Fibroblast of pulmonary artery (primary cell): Measurements from ENCODE around the gene CACNB2.

Source experiments
- DNase-seq: peaks from one replicate; pipeline ENCODE4 v3.0.0-alpha.2; 2010; ENCODE audit warnings: low read depth
- H3K4me3 ChIP-seq: replicated peaks from 2 replicates; pipeline ENCODE4 v1.5.1; 2011; ENCODE audit warnings: low read depth, mild to moderate bottlenecking, control low read depth, low read length, moderate library complexity
- TF ChIP-seq, protein P1 (sequence below): IDR thresholded peaks from 2 replicates; pipeline ENCODE4 v1.5.1; 2011; ENCODE audit warnings: mild to moderate bottlenecking, control low read depth, low read length, inconsistent platforms; ENCODE audit errors: missing control alignments

CACNB2 gene

DNA sequence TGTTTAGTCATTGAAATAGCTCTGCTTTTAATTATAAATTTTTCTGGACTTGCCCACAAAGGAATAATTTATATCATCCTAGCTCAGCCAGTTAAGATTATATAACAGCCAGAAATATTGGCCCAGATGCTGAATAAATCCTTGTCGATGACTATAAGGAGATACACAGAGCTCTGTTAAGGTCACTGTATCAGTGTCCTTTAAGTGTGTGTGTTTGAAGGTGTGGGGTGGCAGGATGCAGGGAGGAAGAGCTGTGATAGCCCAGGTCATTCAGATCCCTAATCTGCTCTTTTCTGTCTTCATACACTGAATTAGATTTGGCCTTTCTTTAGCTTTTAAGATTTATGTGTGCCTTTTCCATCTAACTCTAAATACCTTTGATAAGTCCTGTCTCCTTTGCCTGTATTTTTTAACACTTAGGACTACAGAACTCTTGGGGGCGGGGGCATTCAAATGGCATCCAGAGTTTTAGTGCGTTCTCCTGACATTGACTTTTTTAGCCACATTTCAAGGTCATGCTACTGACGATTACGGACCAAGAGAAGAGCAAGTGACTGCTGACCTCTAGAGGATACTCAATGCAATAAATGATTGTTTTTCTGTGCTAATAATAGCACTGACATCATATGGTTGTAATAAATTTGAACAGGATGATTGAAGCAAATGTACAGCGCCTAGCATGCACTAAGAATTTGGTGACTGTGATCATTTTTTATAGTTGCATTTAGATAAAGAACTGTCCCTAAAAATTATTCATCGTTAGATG, 172.3 kb downstream of the CACNB2 start:
- TF ChIP-seq, protein P1, sequence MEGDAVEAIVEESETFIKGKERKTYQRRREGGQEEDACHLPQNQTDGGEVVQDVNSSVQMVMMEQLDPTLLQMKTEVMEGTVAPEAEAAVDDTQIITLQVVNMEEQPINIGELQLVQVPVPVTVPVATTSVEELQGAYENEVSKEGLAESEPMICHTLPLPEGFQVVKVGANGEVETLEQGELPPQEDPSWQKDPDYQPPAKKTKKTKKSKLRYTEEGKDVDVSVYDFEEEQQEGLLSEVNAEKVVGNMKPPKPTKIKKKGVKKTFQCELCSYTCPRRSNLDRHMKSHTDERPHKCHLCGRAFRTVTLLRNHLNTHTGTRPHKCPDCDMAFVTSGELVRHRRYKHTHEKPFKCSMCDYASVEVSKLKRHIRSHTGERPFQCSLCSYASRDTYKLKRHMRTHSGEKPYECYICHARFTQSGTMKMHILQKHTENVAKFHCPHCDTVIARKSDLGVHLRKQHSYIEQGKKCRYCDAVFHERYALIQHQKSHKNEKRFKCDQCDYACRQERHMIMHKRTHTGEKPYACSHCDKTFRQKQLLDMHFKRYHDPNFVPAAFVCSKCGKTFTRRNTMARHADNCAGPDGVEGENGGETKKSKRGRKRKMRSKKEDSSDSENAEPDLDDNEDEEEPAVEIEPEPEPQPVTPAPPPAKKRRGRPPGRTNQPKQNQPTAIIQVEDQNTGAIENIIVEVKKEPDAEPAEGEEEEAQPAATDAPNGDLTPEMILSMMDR, result peak; percentile 47
- H3K4me3 ChIP-seq, result no peak overlapping the region
- DNase-seq, result peak; percentile 55

DNA sequence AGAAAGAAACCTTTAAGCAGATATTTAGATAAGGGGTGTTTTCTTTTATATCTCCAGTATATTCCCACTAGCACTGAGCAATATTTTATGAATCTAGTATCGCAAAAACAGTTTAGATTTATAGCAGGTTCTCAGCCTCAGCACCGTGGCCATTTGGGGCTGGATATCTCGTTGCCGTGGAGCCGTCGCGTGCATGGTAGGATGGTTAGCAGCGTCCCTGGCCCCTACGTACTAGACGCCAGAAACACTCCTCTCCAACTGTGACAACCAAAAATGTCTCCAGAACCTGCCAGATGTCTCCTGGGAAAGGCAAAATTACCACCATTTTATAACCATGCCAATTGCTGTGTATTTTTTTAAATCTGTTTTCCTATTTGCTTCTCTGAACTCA, 172.9 kb downstream of the CACNB2 start:
- no peak for DNase-seq
- H3K4me3 ChIP-seq, result no peak overlapping the region
- TF ChIP-seq, protein P1, result no peak

- TF ChIP-seq, protein P1, result no peak
- no peak for DNase-seq
- no peak overlapping the region for H3K4me3 ChIP-seq
Observed at GRCh38 chr10:18313626-18314025, 173.4 kb downstream of the CACNB2 start.

- TF ChIP-seq, protein P1, result no peak
- no peak for DNase-seq
- no peak overlapping the region for H3K4me3 ChIP-seq
Observed at GRCh38 chr10:18319628-18320027, 179.4 kb downstream of the CACNB2 start.

DNA sequence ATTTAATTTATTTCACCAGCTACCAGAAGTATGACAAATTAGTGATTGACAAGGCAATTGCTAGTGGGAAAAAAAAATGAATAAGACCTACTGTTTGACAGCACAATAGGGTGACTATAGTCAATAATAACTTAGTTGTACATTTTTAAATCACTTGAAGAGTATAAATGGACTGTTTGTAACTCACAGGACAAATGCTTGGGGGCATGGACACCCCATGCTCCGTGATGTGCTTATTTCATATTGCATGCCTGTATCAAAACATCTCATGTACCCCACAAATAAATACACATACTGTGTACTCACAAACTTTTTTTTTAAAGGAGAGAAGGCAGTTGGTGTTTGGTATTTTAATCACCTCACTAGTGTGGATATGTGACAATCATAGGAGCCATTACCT, 181.1 kb downstream of the CACNB2 start:
- no peak overlapping the region for H3K4me3 ChIP-seq
- TF ChIP-seq, protein P1, result no peak
- DNase-seq, result no peak

DNA sequence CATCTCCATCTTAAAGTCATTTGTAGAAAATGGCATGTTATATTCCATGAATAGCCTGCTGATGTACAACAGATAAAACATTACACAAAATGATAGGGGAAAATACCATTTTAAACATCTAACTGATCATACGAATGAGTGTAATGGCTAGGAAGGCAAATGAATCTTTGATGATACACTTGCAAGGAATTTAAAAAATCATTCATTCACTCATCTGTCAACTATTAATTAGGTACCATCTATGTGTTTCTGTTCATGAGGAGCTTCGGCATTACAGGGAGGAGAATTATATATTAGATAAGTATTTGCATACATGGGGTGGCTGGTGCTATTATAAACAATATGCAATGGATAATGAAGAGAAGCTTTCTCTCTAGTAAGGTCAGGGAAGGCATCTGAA, 183.7 kb downstream of the CACNB2 start:
- H3K4me3 ChIP-seq, result no peak overlapping the region
- TF ChIP-seq, protein P1, result no peak
- no peak for DNase-seq

DNA sequence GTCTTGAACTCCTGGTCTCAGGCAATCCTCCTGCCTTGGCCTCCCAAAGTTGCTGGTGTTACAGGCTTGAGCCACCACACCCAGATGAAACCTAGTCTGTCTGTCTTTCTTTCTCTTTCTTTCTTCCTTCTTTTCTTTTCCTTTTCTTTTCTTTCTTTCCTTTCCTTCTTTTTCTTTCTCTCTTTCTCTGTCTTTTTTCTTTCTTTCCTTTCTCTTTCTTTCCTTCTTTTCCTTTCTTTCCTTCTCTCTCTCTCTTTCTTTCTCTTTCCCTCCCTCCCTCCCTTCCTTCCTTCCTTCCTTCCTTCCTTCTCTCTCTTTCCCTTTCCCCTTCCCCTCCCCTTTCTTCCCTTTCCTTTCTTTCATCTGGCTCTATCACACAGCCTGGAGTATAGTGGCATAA, 185.2 kb downstream of the CACNB2 start:
- H3K4me3 ChIP-seq, result no peak overlapping the region
- no peak for DNase-seq
- TF ChIP-seq, protein P1, result no peak
